SKM-1 treated with dmso at 0.1 percent for 144 hours (cell line): Measurements from ENCODE around the gene HIP1.
"Not testable (repeated sequence)": the region's sequence is repeated elsewhere in the genome, so short reads cannot be mapped to it uniquely, and the experiment has no call there.

Source experiments
- DNase-seq: peaks from one replicate; lab custom pipeline; 2025; ENCODE audit not compliant: unreplicated experiment; lab: John Stamatoyannopoulos, UW

Gene HIP1

GRCh38 chr7:75646571-75647102 is 92.1 kb downstream of the HIP1 start:
- no peak for DNase-seq

- DNase-seq = no peak
These were observed 93.2 kb downstream of the HIP1 start for GRCh38 chr7:75645570-75645969.

- no peak for DNase-seq
These were observed 94.2 kb downstream of the HIP1 start for GRCh38 chr7:75644589-75644988.

GRCh38 chr7:75642810-75643486 is 95.8 kb downstream of the HIP1 start:
- peak; percentile 72 for DNase-seq

GRCh38 chr7:75640201-75640600 is 98.5 kb downstream of the HIP1 start:
- DNase-seq = no peak

GRCh38 chr7:75639886-75640190 is 98.9 kb downstream of the HIP1 start:
- DNase-seq = no peak

- no peak for DNase-seq
These were observed 99.5 kb downstream of the HIP1 start for GRCh38 chr7:75639071-75639885.

- no peak for DNase-seq
These were observed 100.1 kb downstream of the HIP1 start for GRCh38 chr7:75638594-75639070.

GRCh38 chr7:75637854-75638593 is 100.7 kb downstream of the HIP1 start:
- no peak for DNase-seq

- no peak for DNase-seq
These were observed 103.7 kb downstream of the HIP1 start for GRCh38 chr7:75635036-75635435.

- not testable (repeated sequence) for DNase-seq
These were observed 106.2 kb downstream of the HIP1 start for GRCh38 chr7:75632587-75632986.

- no peak for DNase-seq
These were observed 107.0 kb downstream of the HIP1 start for GRCh38 chr7:75631711-75632110.

GRCh38 chr7:75630549-75630948 is 108.2 kb downstream of the HIP1 start:
- DNase-seq = no peak

- DNase-seq = no peak
These were observed 109.7 kb downstream of the HIP1 start for GRCh38 chr7:75629044-75629443.

GRCh38 chr7:75628055-75628454 is 110.7 kb downstream of the HIP1 start:
- DNase-seq = no peak

GRCh38 chr7:75626954-75627353 is 111.8 kb downstream of the HIP1 start:
- no peak for DNase-seq

- DNase-seq = no peak
These were observed 112.9 kb downstream of the HIP1 start for GRCh38 chr7:75625868-75626267.

GRCh38 chr7:75624134-75624832 is 114.5 kb downstream of the HIP1 start:
- peak; percentile 96 for DNase-seq

- no peak for DNase-seq
These were observed 115.2 kb downstream of the HIP1 start for GRCh38 chr7:75623390-75624133.

GRCh38 chr7:75621124-75621523 is 117.6 kb downstream of the HIP1 start:
- DNase-seq = peak; percentile 51
